Body of pancreas (tissue), 4 donors: ENCODE measurements around the gene USP7.

Experiments
- CTCF ChIP-seq, 7 experiments: fragments of 450-650 bp in 4 of 7; fragments of 200-600 bp in 3 of 7; sonication (generic) in 3 of 7; IDR thresholded peaks; one replicate each; pipeline ENCODE4 v1.5.1; 2016 to 2019; ENCODE audit warnings: antibody characterized with exemption in 7 of 7
- POLR2A ChIP-seq, 3 donors: fragments of 450-650 bp; IDR thresholded peaks; one replicate each; pipeline ENCODE4 v1.6.1; 2016; ENCODE audit warnings: antibody characterized with exemption in 3 of 3, mild to moderate bottlenecking in 2 of 3

DNA sequence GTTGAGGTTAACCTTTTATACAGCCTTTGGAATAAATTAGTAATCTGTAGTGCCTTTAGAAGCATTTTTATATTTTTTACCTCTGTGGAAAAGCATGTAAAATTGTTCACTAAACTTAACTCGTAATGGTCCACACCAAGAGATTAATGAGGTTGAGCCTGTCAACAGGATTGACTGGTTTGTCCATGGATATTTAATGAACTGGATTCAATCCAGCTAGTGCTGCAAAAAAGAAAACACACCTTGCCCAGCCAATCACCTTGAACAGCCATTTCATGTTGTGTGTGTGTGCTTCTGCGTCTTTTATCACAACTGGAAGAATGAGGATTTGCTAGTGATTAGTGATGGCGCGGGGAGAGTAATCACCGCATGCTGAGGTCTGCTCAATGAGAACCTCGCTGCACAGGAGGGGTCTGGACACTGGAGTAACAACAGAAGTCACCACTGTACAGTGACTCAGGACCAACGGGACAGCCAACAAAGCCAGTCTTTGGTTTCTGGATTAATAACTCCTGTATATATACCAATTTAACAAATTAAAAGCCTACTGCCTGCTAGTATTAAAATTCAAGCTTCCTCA is 47.9 kb downstream of the USP7 start:
- TF ChIP-seq CTCF (IDR thresholded peaks at IDR 0.05) (no peak), POLR2A (IDR thresholded peaks at IDR 0.05) (no peak)
